ENCODE results near the gene SEMA3A.

- TF ChIP-seq CTCF (IDR thresholded peaks at IDR 0.05) (no peak), POLR2A (IDR thresholded peaks at IDR 0.05) (no peak)
Observed at GRCh38 chr7:84022684-84023308, 171.8 kb downstream of the SEMA3A start.
